SK-N-SH treated with all-trans-retinoic acid at 6 μM for 48 hours (cell line): ENCODE data around the gene HTR7.

Source experiments
- ATAC-seq: fragments of 200-7000 bp; cut with Tn5 transposase; 3 replicates; pipeline ENCODE4 v1.9.1; 2020; ENCODE audit warnings: mild to moderate bottlenecking, moderate library complexity
- ARNTL ChIP-seq: fragments of 450-650 bp; formaldehyde crosslinking; IDR thresholded peaks from 2 replicates; pipeline ENCODE4 v1.5.0; 2020; ENCODE audit warnings: low read depth, mild to moderate bottlenecking, moderate library complexity, borderline replicate concordance
- BACH2 ChIP-seq: fragments of 250-450 bp; sonication (Bioruptor Pico); IDR thresholded peaks from 2 replicates; pipeline ENCODE4 v1.9.0; 2021; ENCODE audit warnings: mild to moderate bottlenecking, borderline replicate concordance
- CREB5 ChIP-seq: fragments of 250-450 bp; sonication (Bioruptor Pico); IDR thresholded peaks from 2 replicates; pipeline ENCODE4 v1.5.1; 2020; ENCODE audit warnings: low read depth, mild to moderate bottlenecking, moderate library complexity
- CSDC2 ChIP-seq: fragments of 250-450 bp; sonication (Bioruptor Pico); IDR thresholded peaks from 2 replicates; pipeline ENCODE4 v1.5.0; 2020; ENCODE audit warnings: mild to moderate bottlenecking, moderate library complexity
- CSRNP3 ChIP-seq: fragments of 250-450 bp; sonication (Bioruptor Pico); IDR thresholded peaks from 2 replicates; pipeline ENCODE4 v1.5.1; 2021; ENCODE audit warnings: mild to moderate bottlenecking, moderate library complexity
- ESRRG ChIP-seq: fragments of 250-450 bp; sonication (Bioruptor Pico); IDR thresholded peaks from 2 replicates; pipeline ENCODE4 v1.6.1; 2021; ENCODE audit warnings: mild to moderate bottlenecking
- GLIS3 ChIP-seq: fragments of 250-450 bp; sonication (Bioruptor Pico); IDR thresholded peaks from 2 replicates; pipeline ENCODE4 v1.5.0; 2020; ENCODE audit warnings: mild to moderate bottlenecking, moderate library complexity
- ISL1 ChIP-seq: fragments of 250-450 bp; sonication (Bioruptor Pico); IDR thresholded peaks from 2 replicates; pipeline ENCODE4 v2.1.2; 2022; ENCODE audit warnings: mild to moderate bottlenecking, moderate library complexity
- OSR1 ChIP-seq: fragments of 250-450 bp; sonication (Bioruptor Pico); IDR thresholded peaks from 2 replicates; pipeline ENCODE4 v1.8.0; 2022; ENCODE audit warnings: moderate library complexity, mild to moderate bottlenecking, inconsistent platforms
- PATZ1 ChIP-seq: fragments of 250-450 bp; sonication (Bioruptor Pico); IDR thresholded peaks from 2 replicates; pipeline ENCODE4 v1.8.0; 2020; ENCODE audit warnings: mild to moderate bottlenecking, moderate library complexity, borderline replicate concordance
- POU6F1 ChIP-seq: fragments of 250-450 bp; sonication (Bioruptor Pico); IDR thresholded peaks from 2 replicates; pipeline ENCODE4 v1.8.0; 2021; ENCODE audit warnings: low read depth, mild to moderate bottlenecking, moderate library complexity, borderline replicate concordance
- PPARA ChIP-seq: fragments of 250-450 bp; sonication (Bioruptor Pico); IDR thresholded peaks from 2 replicates; pipeline ENCODE4 v1.5.0; 2020; ENCODE audit warnings: mild to moderate bottlenecking, borderline replicate concordance
- RARB ChIP-seq: fragments of 250-450 bp; sonication (Bioruptor Pico); IDR thresholded peaks from 2 replicates; pipeline ENCODE4 v1.8.0; 2021; ENCODE audit warnings: mild to moderate bottlenecking, moderate library complexity
- SNAI2 ChIP-seq: fragments of 250-450 bp; sonication (Bioruptor Pico); IDR thresholded peaks from 2 replicates; pipeline ENCODE4 v1.5.0; 2020; ENCODE audit warnings: mild to moderate bottlenecking, moderate library complexity
- TCF4 ChIP-seq: fragments of 250-450 bp; sonication (Bioruptor Pico); IDR thresholded peaks from 2 replicates; pipeline ENCODE4 v1.8.0; 2021; ENCODE audit warnings: mild to moderate bottlenecking, moderate library complexity, borderline replicate concordance
- TSHZ2 ChIP-seq: fragments of 250-450 bp; sonication (Bioruptor Pico); IDR thresholded peaks from 2 replicates; pipeline ENCODE4 v1.5.0; 2020; ENCODE audit warnings: mild to moderate bottlenecking, moderate library complexity
- ZC3H10 ChIP-seq: fragments of 250-450 bp; sonication (Bioruptor Pico); IDR thresholded peaks from 2 replicates; pipeline ENCODE4 v1.5.1; 2021; ENCODE audit warnings: mild to moderate bottlenecking, moderate library complexity
- ZFP30 ChIP-seq: fragments of 450-650 bp; formaldehyde crosslinking; IDR thresholded peaks from 2 replicates; pipeline ENCODE4 v1.5.0; 2022; ENCODE audit warnings: mild to moderate bottlenecking, moderate library complexity
- ZNF565 ChIP-seq: fragments of 450-650 bp; formaldehyde crosslinking; conservative IDR thresholded peaks from 2 replicates; pipeline ENCODE4 v1.5.0; 2020; ENCODE audit warnings: low read depth, mild to moderate bottlenecking, moderate library complexity
- ZNF70 ChIP-seq: fragments of 450-650 bp; formaldehyde crosslinking; IDR thresholded peaks from 2 replicates; pipeline ENCODE4 v1.5.0; 2020; ENCODE audit warnings: mild to moderate bottlenecking, moderate library complexity
- ZNF8 ChIP-seq: fragments of 450-650 bp; formaldehyde crosslinking; IDR thresholded peaks from 2 replicates; pipeline ENCODE4 v1.5.0; 2020; ENCODE audit warnings: mild to moderate bottlenecking, moderate library complexity

The HTR7 gene

GRCh38 chr10:90847436-90847835 lies 10.4 kb downstream of the HTR7 start:
- TF ChIP-seq CREB5 (CRISPR knock-in tag) (no peak), ISL1 (CRISPR knock-in tag) (no peak), RARB (CRISPR knock-in tag) (no peak), ESRRG (no peak), ZNF565 (CRISPR knock-in tag) (no peak), ARNTL (CRISPR knock-in tag) (no peak), CSRNP3 (CRISPR knock-in tag) (no peak), ZNF70 (CRISPR knock-in tag) (no peak), OSR1 (CRISPR knock-in tag) (no peak), BACH2 (CRISPR knock-in tag) (no peak), SNAI2 (CRISPR knock-in tag) (no peak), PATZ1 (CRISPR knock-in tag) (no peak)
- ATAC-seq: peak; percentile 43

GRCh38 chr10:90846746-90847145 lies 11.1 kb downstream of the HTR7 start:
- no peak for ATAC-seq
- TF ChIP-seq TCF4 (no peak), CREB5 (CRISPR knock-in tag) (no peak), CSDC2 (CRISPR knock-in tag) (no peak), ARNTL (CRISPR knock-in tag) (no peak), TSHZ2 (CRISPR knock-in tag) (no peak), ISL1 (CRISPR knock-in tag) (no peak), RARB (CRISPR knock-in tag) (no peak), ZNF8 (CRISPR knock-in tag) (no peak), ZC3H10 (CRISPR knock-in tag) (no peak), ZNF565 (CRISPR knock-in tag) (no peak), POU6F1 (CRISPR knock-in tag) (no peak), PATZ1 (CRISPR knock-in tag) (no peak), GLIS3 (no peak), ESRRG (no peak), CSRNP3 (CRISPR knock-in tag) (no peak), PPARA (CRISPR knock-in tag) (no peak), OSR1 (CRISPR knock-in tag) (no peak), ZFP30 (CRISPR knock-in tag) (no peak), BACH2 (CRISPR knock-in tag) (no peak), ZNF70 (CRISPR knock-in tag) (no peak)
